SIG-M5 treated with dmso at 0.1 percent for 504 hours (cell line): ENCODE data around the gene MDM4.

ENCODE experiments used
- DNase-seq: peaks from one replicate; lab custom pipeline; 2025; ENCODE audit not compliant: unreplicated experiment; lab: John Stamatoyannopoulos, UW

The MDM4 gene

GRCh38 chr1:204602871-204603542, 86.8 kb downstream of the MDM4 start:
- DNase-seq, result no peak

DNA sequence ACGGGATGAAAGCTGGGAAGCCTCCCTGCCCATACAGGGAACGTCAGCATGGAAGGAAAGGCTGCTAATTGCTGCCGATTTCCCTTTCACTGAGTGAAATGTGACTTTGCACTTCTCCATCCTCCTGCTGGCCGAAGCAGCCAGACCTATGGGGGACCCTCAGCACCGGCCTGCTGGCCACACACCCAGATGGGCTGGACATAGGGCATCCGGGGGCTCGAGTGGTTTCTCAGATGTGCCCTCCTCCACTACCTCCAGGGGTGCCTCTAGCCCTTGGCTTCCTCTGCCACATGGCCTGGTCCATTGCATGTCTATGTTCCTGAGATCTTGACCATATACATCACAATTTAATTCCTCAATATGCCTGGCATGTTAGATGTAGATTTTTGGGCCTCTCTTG, 89.6 kb downstream of the MDM4 start:
- DNase-seq, result no peak
